H9 (cell line): ENCODE results near the gene NUP210. TPM values are rescaled to one million over a fixed set of nuclear protein-coding genes. Genes with fewer than 3 reads are reported as not detected.
A peak's percentile ranks its signal among the peaks of the same experiment; 100 is the strongest.
"Not testable (repeated sequence)": the region's sequence is repeated elsewhere in the genome, so short reads cannot be mapped to it uniquely, and the experiment has no call there.

Experiments
- DNase-seq: peaks from one replicate; pipeline ENCODE4 v3.0.0-alpha.2; 2017
- H2AFZ ChIP-seq: one replicate; pipeline ENCODE4 v1.6.1; 2013; ENCODE audit warnings: mild to moderate bottlenecking, low read length, control low read depth, moderate library complexity
- H2AK5ac ChIP-seq: 2 replicates; pipeline ENCODE4 v1.6.1; 2013; ENCODE audit warnings: low read length, control low read depth, mixed read lengths; ENCODE audit not compliant: insufficient read length
- H2BK120ac ChIP-seq: one replicate; pipeline ENCODE4 v1.6.1; 2013; ENCODE audit warnings: low read depth, mild to moderate bottlenecking, low read length, control low read depth, inconsistent platforms; ENCODE audit not compliant: poor library complexity, severe bottlenecking
- H2BK12ac ChIP-seq: 2 replicates; pipeline ENCODE4 v1.6.1; 2013; ENCODE audit warnings: low read length, control low read depth, mixed read lengths, low read depth; ENCODE audit not compliant: insufficient read length
- H2BK15ac ChIP-seq: 2 replicates; pipeline ENCODE4 v1.6.1; 2013; ENCODE audit warnings: low read depth, low read length, control low read depth
- H2BK20ac ChIP-seq: one replicate; pipeline ENCODE4 v1.6.1; 2013; ENCODE audit warnings: low read depth, mild to moderate bottlenecking, low read length, control low read depth, inconsistent platforms; ENCODE audit not compliant: poor library complexity, severe bottlenecking
- H2BK5ac ChIP-seq: 2 replicates; pipeline ENCODE4 v1.6.1; 2013; ENCODE audit warnings: low read length, control low read depth, mixed read lengths; ENCODE audit not compliant: insufficient read length
- H3K14ac ChIP-seq: 2 replicates; pipeline ENCODE4 v1.6.1; 2013; ENCODE audit warnings: low read length, control low read depth; ENCODE audit not compliant: insufficient read depth
- H3K18ac ChIP-seq: 2 replicates; pipeline ENCODE4 v1.6.1; 2013; ENCODE audit warnings: low read depth, mild to moderate bottlenecking, mixed read lengths, low read length, control low read depth; ENCODE audit not compliant: insufficient read length
- H3K23ac ChIP-seq: 2 replicates; pipeline ENCODE4 v1.6.1; 2013; ENCODE audit warnings: low read length, control low read depth, mixed read lengths, low read depth; ENCODE audit not compliant: insufficient read length
- H3K23me2 ChIP-seq: 2 replicates; pipeline ENCODE4 v1.6.1; 2013; ENCODE audit warnings: low read depth, mild to moderate bottlenecking, mixed read lengths, low read length, control low read depth; ENCODE audit not compliant: insufficient read length, poor library complexity, severe bottlenecking
- H3K27ac ChIP-seq: 2 replicates; pipeline ENCODE4 v1.5.1; 2013; ENCODE audit warnings: low read length, control low read depth, mixed read lengths, low read depth; ENCODE audit not compliant: insufficient read length
- H3K27me3 ChIP-seq: 2 replicates; pipeline ENCODE4 v1.6.1; 2013; ENCODE audit warnings: low read length, control low read depth, inconsistent platforms; ENCODE audit not compliant: insufficient read depth
- H3K4ac ChIP-seq: 2 replicates; pipeline ENCODE4 v1.6.1; 2013; ENCODE audit warnings: low read depth, mild to moderate bottlenecking, control low read depth, inconsistent platforms, low read length, moderate library complexity
- H3K4me1 ChIP-seq: 2 replicates; pipeline ENCODE4 v1.6.1; 2013; ENCODE audit warnings: low read length, control low read depth, inconsistent platforms; ENCODE audit not compliant: insufficient read depth
- H3K4me2 ChIP-seq: 2 replicates; pipeline ENCODE4 v1.6.1; 2013; ENCODE audit warnings: low read length, control low read depth, mixed read lengths; ENCODE audit not compliant: insufficient read length, insufficient read depth
- H3K56ac ChIP-seq: 2 replicates; pipeline ENCODE4 v1.6.1; 2013; ENCODE audit warnings: low read depth, mild to moderate bottlenecking, mixed read lengths, low read length, control low read depth; ENCODE audit not compliant: insufficient read length
- H3K79me1 ChIP-seq: 2 replicates; pipeline ENCODE4 v1.6.1; 2013; ENCODE audit warnings: low read depth, mild to moderate bottlenecking, moderate library complexity, low read length, control low read depth, inconsistent platforms; ENCODE audit not compliant: insufficient read depth, poor library complexity, severe bottlenecking
- H3K79me2 ChIP-seq: 2 replicates; pipeline ENCODE4 v1.6.1; 2013; ENCODE audit warnings: low read length, control low read depth, inconsistent platforms; ENCODE audit not compliant: insufficient read depth
- H3K9ac ChIP-seq: 2 replicates; pipeline ENCODE4 v1.6.1; 2013; ENCODE audit warnings: low read length, control low read depth, mixed read lengths; ENCODE audit not compliant: insufficient read length; ENCODE audit errors: extremely low read depth
- H3K9me3 ChIP-seq: one replicate; pipeline ENCODE4 v1.6.1; 2013; ENCODE audit warnings: low read depth, low read length, inconsistent platforms; ENCODE audit not compliant: control insufficient read depth
- H3T11ph ChIP-seq: one replicate; pipeline ENCODE4 v1.6.1; 2013; ENCODE audit warnings: mild to moderate bottlenecking, low read length, control low read depth, inconsistent platforms
- H4K20me1 ChIP-seq: one replicate; pipeline ENCODE4 v1.6.1; 2013; ENCODE audit not compliant: control insufficient read depth, insufficient read length, insufficient read depth
- H4K5ac ChIP-seq: 2 replicates; pipeline ENCODE4 v1.6.1; 2013; ENCODE audit warnings: low read depth, mild to moderate bottlenecking, mixed read lengths, low read length, control low read depth; ENCODE audit not compliant: insufficient read length
- H4K8ac ChIP-seq: replicated peaks from 2 replicates; pipeline ENCODE4 v1.6.1; 2013; ENCODE audit warnings: low read length, control low read depth, mixed read lengths, low read depth; ENCODE audit not compliant: insufficient read length
- H4K91ac ChIP-seq: 2 replicates; pipeline ENCODE4 v1.6.1; 2013; ENCODE audit warnings: low read depth, mild to moderate bottlenecking, moderate library complexity, mixed read lengths, low read length, control low read depth; ENCODE audit not compliant: insufficient read length
- H3K27ac Mint-ChIP-seq, 3 experiments: 2 replicates in 2 of 3; 3 replicates in 1 of 3; pipeline ENCODE4 v1.8.0; 2020 to 2021; ENCODE audit warnings: mixed read lengths in 3 of 3, mild to moderate bottlenecking in 1 of 3, moderate library complexity in 1 of 3
- H3K27me3 Mint-ChIP-seq: 2 replicates; pipeline ENCODE4 v1.8.0; 2021; ENCODE audit warnings: low read depth, mild to moderate bottlenecking, moderate library complexity, mixed read lengths
- H3K36me3 Mint-ChIP-seq, 3 experiments: 2 replicates in 2 of 3; 3 replicates in 1 of 3; pipeline ENCODE4 v1.8.0; 2020 to 2021; ENCODE audit warnings: low read depth in 3 of 3, mixed read lengths in 3 of 3; ENCODE audit not compliant: insufficient read depth in 1 of 3
- H3K4me1 Mint-ChIP-seq, 2 experiments: 2 replicates each; pipeline ENCODE4 v1.8.0; 2020; ENCODE audit warnings: mixed read lengths in 2 of 2
- H3K4me3 Mint-ChIP-seq, 2 experiments: 2 replicates in 1 of 2; 3 replicates in 1 of 2; pipeline ENCODE4 v1.8.0; 2020 to 2021; ENCODE audit warnings: mild to moderate bottlenecking in 2 of 2, mixed read lengths in 2 of 2, moderate library complexity in 1 of 2
- H3K9me3 Mint-ChIP-seq, 2 experiments: 2 replicates in 1 of 2; 3 replicates in 1 of 2; pipeline ENCODE4 v1.8.0; 2020; ENCODE audit warnings: mild to moderate bottlenecking in 2 of 2, mixed read lengths in 2 of 2, moderate library complexity in 1 of 2
- CTCF ChIP-seq: fragments of 200-600 bp; sonication (generic); conservative IDR thresholded peaks from 3 replicates; pipeline ENCODE4 v1.8.0; 2021; ENCODE audit warnings: antibody characterized with exemption, mild to moderate bottlenecking
- WGBS: extraction: QIAGEN DNeasy Blood & Tissue Kit; methylation state at CpG from one replicate; pipeline ENCODE4 v1.1.7; 2013; ENCODE audit warnings: missing lambda C conversion rate, low lambda C conversion rate, mixed read lengths; ENCODE audit not compliant: insufficient read length; ENCODE audit errors: extremely low coverage; 5-methylcytosine and 5-hydroxymethylcytosine counted together
- total RNA-seq: library from RNA; stranded (reverse); gene quantifications from 2 replicates; pipeline ENCODE4 v1.2.1, GENCODE V29; 2021

NUP210 gene
- total RNA-seq, 1 experiment from 2014 or later, result 48.8 TPM

- Mint-ChIP-seq H3K36me3 (peaks cover 0 to 4% (median 0%) of the 10 kb centered on the region in 3 experiments; a peak in 2 of 7 replicates), H3K27me3 (no peaks in the 10 kb centered on the region; the same call in none of the 2 replicates), H3K4me3 (no peak overlapping the region), H3K9me3 (peaks cover 3 to 6% of the 10 kb centered on the region in 2 experiments; a peak in 3 of 5 replicates), H3K4me1 (peaks cover 12% of the 10 kb centered on the region in 2 experiments), H3K27ac (no peak overlapping the region)
- H2BK20ac ChIP-seq, result no peak overlapping the region
- no peak overlapping the region for H3K4ac ChIP-seq
- no peak overlapping the region for H2BK15ac ChIP-seq
- H4K91ac ChIP-seq, result no peak overlapping the region
- no peak overlapping the region for H4K8ac ChIP-seq
- no peak overlapping the region for H3K9ac ChIP-seq
- no peak overlapping the region for H2BK120ac ChIP-seq
- no peak overlapping the region for H3K14ac ChIP-seq
- no peak overlapping the region for H3K56ac ChIP-seq
- H2BK12ac ChIP-seq, result no peak overlapping the region
- no peak overlapping the region for H3K23ac ChIP-seq
- no peaks in the 10 kb centered on the region for H3K4me1 ChIP-seq
- H3K18ac ChIP-seq, result peak overlapping the region; percentile 42
- H3K79me1 ChIP-seq, result no peaks in the 10 kb centered on the region
- no peaks in the 10 kb centered on the region for H3K9me3 ChIP-seq
- no peak overlapping the region for H4K5ac ChIP-seq
- no peak overlapping the region for H2AK5ac ChIP-seq
- no peak overlapping the region for H2BK5ac ChIP-seq
- no peak overlapping the region for H3K4me2 ChIP-seq
- H3K23me2 ChIP-seq, result no peaks in the 10 kb centered on the region
- no peak overlapping the region for H3K27ac ChIP-seq
- no peaks in the 10 kb centered on the region for H3K27me3 ChIP-seq
- no peak for DNase-seq
- no peak overlapping the region for H2AFZ ChIP-seq
- no peaks in the 10 kb centered on the region for H3K79me2 ChIP-seq
- no peak for TF ChIP-seq CTCF
- no CpG with 5 or more reads among the region's 8 CpGs for WGBS
- H3T11ph ChIP-seq, result no peak overlapping the region
- no peaks in the 10 kb centered on the region for H4K20me1 ChIP-seq
Measured at GRCh38 chr3:13429631-13430291, 9.6 kb upstream of the NUP210 start.

GRCh38 chr3:13428678-13429077 is 8.6 kb upstream of the NUP210 start:
- not testable (repeated sequence) for H4K8ac ChIP-seq, H3K9ac ChIP-seq, H3K23me2 ChIP-seq, H4K91ac ChIP-seq, H3K9me3 ChIP-seq, H3K14ac ChIP-seq, H2BK5ac ChIP-seq, H3T11ph ChIP-seq, DNase-seq, H3K27me3 ChIP-seq, H3K4me3 Mint-ChIP-seq, H3K4me1 Mint-ChIP-seq, H4K5ac ChIP-seq, H2BK15ac ChIP-seq, H3K79me1 ChIP-seq, H3K4ac ChIP-seq, H2BK12ac ChIP-seq, H2AFZ ChIP-seq, H3K27me3 Mint-ChIP-seq, H3K27ac ChIP-seq, H3K56ac ChIP-seq, H4K20me1 ChIP-seq, H2BK120ac ChIP-seq, H3K27ac Mint-ChIP-seq, H2BK20ac ChIP-seq, H3K36me3 Mint-ChIP-seq, H3K4me1 ChIP-seq, H3K4me2 ChIP-seq, H3K18ac ChIP-seq, H3K23ac ChIP-seq, H3K79me2 ChIP-seq, H3K9me3 Mint-ChIP-seq, H2AK5ac ChIP-seq
- no CpG with 5 or more reads among the region's 4 CpGs for WGBS
